HG03025 (cell line): ENCODE results near the gene TOM1L2.
A peak's percentile ranks its signal among the peaks of the same experiment; 100 is the strongest.
"Not testable (repeated sequence)": the region's sequence is repeated elsewhere in the genome, so short reads cannot be mapped to it uniquely, and the experiment has no call there.

ENCODE experiments used
- ATAC-seq: cut with Tn5 transposase; IDR thresholded peaks from one replicate; pipeline ENCODE4 v1.9.1; 2021; ENCODE audit warnings: mild to moderate bottlenecking, moderate library complexity; ENCODE audit not compliant: unreplicated experiment, low FRiP score

TOM1L2 gene

GRCh38 chr17:17811381-17812210 is 160.6 kb downstream of the TOM1L2 start:
- no peak for ATAC-seq

- ATAC-seq, result no peak
Measured at GRCh38 chr17:17810895-17811248, 161.3 kb downstream of the TOM1L2 start.

- no peak for ATAC-seq
Measured at GRCh38 chr17:17810084-17810894, 161.9 kb downstream of the TOM1L2 start.

GRCh38 chr17:17809531-17810083 is 162.6 kb downstream of the TOM1L2 start:
- no peak for ATAC-seq

- peak; percentile 48 for ATAC-seq
Measured at GRCh38 chr17:17808706-17809432, 163.3 kb downstream of the TOM1L2 start.

GRCh38 chr17:17808200-17808599 is 164.0 kb downstream of the TOM1L2 start:
- ATAC-seq, result not testable (repeated sequence)

GRCh38 chr17:17807440-17807839 is 164.8 kb downstream of the TOM1L2 start:
- no peak for ATAC-seq

GRCh38 chr17:17806611-17807274 is 165.5 kb downstream of the TOM1L2 start:
- ATAC-seq, result no peak

GRCh38 chr17:17806035-17806434 is 166.2 kb downstream of the TOM1L2 start:
- ATAC-seq, result no peak

GRCh38 chr17:17805575-17805974 is 166.6 kb downstream of the TOM1L2 start:
- ATAC-seq, result no peak

- ATAC-seq, result no peak
Measured at GRCh38 chr17:17804007-17804406, 168.2 kb downstream of the TOM1L2 start.

GRCh38 chr17:17801800-17802481 is 170.3 kb downstream of the TOM1L2 start:
- no peak for ATAC-seq

GRCh38 chr17:17800504-17801021 is 171.6 kb downstream of the TOM1L2 start:
- no peak for ATAC-seq

GRCh38 chr17:17798573-17799255 is 173.5 kb downstream of the TOM1L2 start:
- ATAC-seq, result no peak

- ATAC-seq, result no peak
Measured at GRCh38 chr17:17798010-17798556, 174.1 kb downstream of the TOM1L2 start.

- ATAC-seq, result no peak
Measured at GRCh38 chr17:17797119-17797809, 174.9 kb downstream of the TOM1L2 start.

GRCh38 chr17:17796787-17797061 is 175.5 kb downstream of the TOM1L2 start:
- ATAC-seq, result no peak
